ENCODE data around the gene NFATC1.

GRCh38 chr18:79413426-79413825 lies 17.7 kb downstream of the NFATC1 start:
- TF ChIP-seq GATA2 (IDR thresholded peaks at IDR 0.05; ENCODE audit: low read depth, low read length) (no peak), GATA3 (IDR thresholded peaks at IDR 0.05; ENCODE audit: low read depth, low read length) (no peak)

Measured in SH-SY5Y (cell line).